K562 (cell line): Measurements from ENCODE around the gene SLC29A3. TPM values are rescaled to one million over a fixed set of nuclear protein-coding genes. Genes with fewer than 3 reads are reported as not detected.

Source experiments
- ELF1 ChIP-seq: fragments of 200-800 bp; sonication (Bioruptor generic); IDR thresholded peaks from 2 replicates; pipeline ENCODE4 v1.6.1; 2016; ENCODE audit warnings: missing genetic modification characterization, missing compliant biosample characterization
- ELK1 ChIP-seq: sonication (generic); formaldehyde crosslinking; IDR thresholded peaks from 2 replicates; pipeline ENCODE4 v1.8.1; 2022; ENCODE audit warnings: missing genetic modification reagents
- PHB2 ChIP-seq: fragments of 450-650 bp; IDR thresholded peaks from 2 replicates; pipeline ENCODE4 v1.6.1; 2017; ENCODE audit warnings: low read depth
- SAFB ChIP-seq: fragments of 200-400 bp; formaldehyde crosslinking; IDR thresholded peaks from 2 replicates; pipeline ENCODE4 v1.6.1; 2017; ENCODE audit warnings: low read depth, low read length, borderline replicate concordance
- SMARCA4 ChIP-seq: fragments of 450-650 bp; IDR thresholded peaks from 2 replicates; pipeline ENCODE4 v1.6.1; 2016
- SOX6 ChIP-seq: fragments of 450-650 bp; IDR thresholded peaks from 2 replicates; pipeline ENCODE4 v1.6.1; 2014; ENCODE audit warnings: mild to moderate bottlenecking
- ZNF24 ChIP-seq: fragments of 450-650 bp; IDR thresholded peaks from 2 replicates; pipeline ENCODE4 v1.6.1; 2016
- polyA plus RNA-seq, 8 experiments: library from polyadenylated mRNA; depleted of rRNA in 4 of 8; stranded (reverse) in 5 of 8; unstranded in 3 of 8; fragments of >200 nt; fragmentation: Nextera tagmentation in 2 of 8; fragmentation: Illumina TruSeq in 1 of 8; extraction: Ambion mirVana in 2 of 8; extraction: Trizol in 1 of 8; gene quantifications; 2 replicates each; pipeline versions ENCODE4 v1.2.1 to v1.2.3, GENCODE V29; 2011 to 2014; ENCODE audit warnings: inconsistent platforms in 1 of 8, missing spikeins in 1 of 8
- total RNA-seq, 7 experiments: library from RNA; depleted of rRNA in 6 of 7; stranded (reverse); fragments of >200 nt in 6 of 7; fragmentation: Illumina TruSeq in 2 of 7; extraction: Trizol in 2 of 7; gene quantifications; 2 replicates each; pipeline versions ENCODE4 v1.2.1 to v1.2.3, GENCODE V29; 2011 to 2021; ENCODE audit warnings: low replicate concordance in 1 of 7
- TF ChIP-seq, protein P1 (sequence below): fragments of 250-450 bp; sonication (Bioruptor Pico); IDR thresholded peaks from 2 replicates; pipeline ENCODE4 v1.9.0; 2021; ENCODE audit warnings: mild to moderate bottlenecking, inconsistent platforms

Gene SLC29A3
- total and polyA plus RNA-seq, 9 of the 15 experiments (the other 6 are each of a cell fraction or from before 2014, with no cell fraction given), result 2.1 to 10.7 (median 4.6) TPM

DNA sequence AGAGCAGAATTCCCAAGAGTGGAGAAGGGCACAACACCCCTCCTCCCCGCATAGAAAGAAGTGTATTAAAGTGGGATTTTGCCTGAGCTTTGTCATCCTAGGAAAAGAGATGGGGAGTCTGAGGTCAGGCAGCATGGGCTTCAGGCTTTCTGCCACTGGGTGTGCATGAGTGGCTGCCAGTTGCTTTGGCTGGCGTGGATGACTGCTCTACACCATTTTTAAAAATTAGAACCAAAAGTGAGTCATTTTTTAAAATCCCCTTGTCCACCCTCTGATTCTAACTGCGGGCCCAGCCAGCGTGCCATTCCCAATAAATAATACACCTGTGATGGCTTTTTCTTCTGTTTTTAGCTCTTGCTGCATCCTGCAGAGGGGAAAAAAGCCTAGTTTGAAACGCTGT, 13.4 kb downstream of the SLC29A3 start (continued):
- TF ChIP-seq, protein P1, sequence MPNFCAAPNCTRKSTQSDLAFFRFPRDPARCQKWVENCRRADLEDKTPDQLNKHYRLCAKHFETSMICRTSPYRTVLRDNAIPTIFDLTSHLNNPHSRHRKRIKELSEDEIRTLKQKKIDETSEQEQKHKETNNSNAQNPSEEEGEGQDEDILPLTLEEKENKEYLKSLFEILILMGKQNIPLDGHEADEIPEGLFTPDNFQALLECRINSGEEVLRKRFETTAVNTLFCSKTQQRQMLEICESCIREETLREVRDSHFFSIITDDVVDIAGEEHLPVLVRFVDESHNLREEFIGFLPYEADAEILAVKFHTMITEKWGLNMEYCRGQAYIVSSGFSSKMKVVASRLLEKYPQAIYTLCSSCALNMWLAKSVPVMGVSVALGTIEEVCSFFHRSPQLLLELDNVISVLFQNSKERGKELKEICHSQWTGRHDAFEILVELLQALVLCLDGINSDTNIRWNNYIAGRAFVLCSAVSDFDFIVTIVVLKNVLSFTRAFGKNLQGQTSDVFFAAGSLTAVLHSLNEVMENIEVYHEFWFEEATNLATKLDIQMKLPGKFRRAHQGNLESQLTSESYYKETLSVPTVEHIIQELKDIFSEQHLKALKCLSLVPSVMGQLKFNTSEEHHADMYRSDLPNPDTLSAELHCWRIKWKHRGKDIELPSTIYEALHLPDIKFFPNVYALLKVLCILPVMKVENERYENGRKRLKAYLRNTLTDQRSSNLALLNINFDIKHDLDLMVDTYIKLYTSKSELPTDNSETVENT, result no peak
- TF ChIP-seq ELK1 (no peak), SOX6 (no peak), SAFB (no peak), SMARCA4 (no peak), ELF1 (tag) (no peak), ZNF24 (no peak), PHB2 (no peak)
